ENCODE results near the gene KIF3B.

- TF ChIP-seq TCF7L2 (IDR thresholded peaks at IDR 0.05; ENCODE audit: borderline replicate concordance, extremely low read depth, insufficient read depth, insufficient read length) (no peak), CTCF (IDR thresholded peaks at IDR 0.05 in 2 of 3, conservative IDR thresholded peaks at IDR 0.05 in 1 of 3; ENCODE audit: borderline replicate concordance in 1 of 3, insufficient read depth in 1 of 3, low read depth in 2 of 3, low read length in 2 of 3) (no peak), POLR2A (IDR thresholded peaks at IDR 0.05; ENCODE audit: borderline replicate concordance, extremely low read depth, insufficient read depth, insufficient read length) (no peak), SIN3A (IDR thresholded peaks at IDR 0.05; ENCODE audit: low read depth) (no peak), ZNF274 (IDR thresholded peaks at IDR 0.05; ENCODE audit: low read depth, low read length) (no peak), EZH2phosphoT487 (IDR thresholded peaks at IDR 0.05; ENCODE audit: borderline replicate concordance) (no peak), POLR2AphosphoS5 (IDR thresholded peaks at IDR 0.05; ENCODE audit: low read depth, low read length) (no peak)
Observed at GRCh38 chr20:32297439-32297838, 20.0 kb downstream of the KIF3B start.

Data from HCT116 (cell line).